Tibial artery (tissue), 4 donors: ENCODE results near the gene ZNF407.

Source experiments
- DNase-seq, 2 donors: peaks; one replicate each; pipeline ENCODE4 v3.0.0-alpha.2; 2019
- H3K27ac ChIP-seq, 2 donors: fragments of 200-600 bp; sonication (generic) in 1 of 2; 1 replicate in 1 of 2; 2 replicates in 1 of 2; pipeline ENCODE4 v1.5.1; 2018 to 2019; ENCODE audit warnings: mild to moderate bottlenecking in 1 of 2
- H3K27me3 ChIP-seq, 2 donors: fragments of 200-600 bp; sonication (generic) in 1 of 2; one replicate each; pipeline versions ENCODE4 v1.5.1 to v1.6.0; 2016 to 2019
- H3K36me3 ChIP-seq, 3 donors: fragments of 200-600 bp; sonication (generic) in 2 of 3; one replicate each; pipeline ENCODE4 v1.5.1; 2016 to 2019; ENCODE audit warnings: mild to moderate bottlenecking in 2 of 3
- H3K4me1 ChIP-seq, 4 donors: fragments of 200-600 bp; sonication (generic) in 2 of 4; 1 replicate in 3 of 4; 2 replicates in 1 of 4; pipeline ENCODE4 v1.5.1; 2016 to 2019
- H3K4me3 ChIP-seq, 2 donors: fragments of 200-600 bp; sonication (generic) in 1 of 2; 1 replicate in 1 of 2; 2 replicates in 1 of 2; pipeline ENCODE4 v1.5.1; 2018 to 2019; ENCODE audit warnings: mild to moderate bottlenecking in 2 of 2
- H3K9me3 ChIP-seq, 3 donors: fragments of 200-600 bp; sonication (generic) in 1 of 3; one replicate each; pipeline ENCODE4 v1.5.1; 2016 to 2019
- CTCF ChIP-seq, 2 experiments: fragments of 200-600 bp in 1 of 2; fragments of 450-650 bp in 1 of 2; IDR thresholded peaks; one replicate each; pipeline ENCODE4 v1.5.1; 2017 to 2019; ENCODE audit warnings: antibody characterized with exemption in 2 of 2, mild to moderate bottlenecking in 1 of 2, moderate library complexity in 1 of 2
- intact Hi-C: fragments of 100-400 bp; cut with DNase I; formaldehyde crosslinking; loops from one replicate; pipeline ENCODE4 v1.15.0; 2023; ENCODE audit warnings: low total_unique reads

ZNF407 gene

GRCh38 chr18:75087119-75088020 is 489.7 kb downstream of the ZNF407 start:
- H3K27ac ChIP-seq: no peak overlapping the region
- no peaks in the 10 kb centered on the region for H3K36me3 ChIP-seq
- no peaks in the 10 kb centered on the region for H3K4me1 ChIP-seq
- intact Hi-C loops: no loop called here
- no peak for DNase-seq
- no peaks in the 10 kb centered on the region for H3K9me3 ChIP-seq
- no peak for TF ChIP-seq CTCF (IDR thresholded peaks at IDR 0.05)
- no peak overlapping the region for H3K4me3 ChIP-seq
- H3K27me3 ChIP-seq: no peaks in the 10 kb centered on the region

GRCh38 chr18:75088021-75088506 is 490.4 kb downstream of the ZNF407 start:
- Histone ChIP-seq H3K27me3 (no peaks in the 10 kb centered on the region), H3K4me3 (no peak overlapping the region), H3K9me3 (no peaks in the 10 kb centered on the region), H3K4me1 (no peaks in the 10 kb centered on the region), H3K27ac (no peak overlapping the region), H3K36me3 (no peaks in the 10 kb centered on the region)
- intact Hi-C loops: no loop called here
- DNase-seq: no peak
- no peak for TF ChIP-seq CTCF (IDR thresholded peaks at IDR 0.05)

GRCh38 chr18:75088622-75089211 is 491.0 kb downstream of the ZNF407 start:
- no peak for DNase-seq
- Histone ChIP-seq H3K4me1 (no peaks in the 10 kb centered on the region), H3K27me3 (no peaks in the 10 kb centered on the region), H3K27ac (no peak overlapping the region), H3K36me3 (no peaks in the 10 kb centered on the region), H3K4me3 (no peak overlapping the region), H3K9me3 (no peaks in the 10 kb centered on the region)
- TF ChIP-seq CTCF (IDR thresholded peaks at IDR 0.05): no peak
- intact Hi-C loops: no loop called here

GRCh38 chr18:75089748-75090327 is 492.2 kb downstream of the ZNF407 start:
- H3K27me3 ChIP-seq: no peaks in the 10 kb centered on the region
- intact Hi-C loops: no loop called here
- no peak for TF ChIP-seq CTCF (IDR thresholded peaks at IDR 0.05)
- no peak overlapping the region for H3K4me3 ChIP-seq
- H3K4me1 ChIP-seq: no peaks in the 10 kb centered on the region
- DNase-seq: no peak
- H3K36me3 ChIP-seq: no peaks in the 10 kb centered on the region
- no peak overlapping the region for H3K27ac ChIP-seq
- no peaks in the 10 kb centered on the region for H3K9me3 ChIP-seq

- no peak for DNase-seq
- Histone ChIP-seq H3K4me1 (no peaks in the 10 kb centered on the region), H3K27ac (no peak overlapping the region), H3K27me3 (no peaks in the 10 kb centered on the region), H3K4me3 (no peak overlapping the region), H3K36me3 (no peaks in the 10 kb centered on the region), H3K9me3 (no peaks in the 10 kb centered on the region)
- intact Hi-C loops: no loop called here
- no peak for TF ChIP-seq CTCF (IDR thresholded peaks at IDR 0.05)
Observed at GRCh38 chr18:75090336-75090735, 492.7 kb downstream of the ZNF407 start.
